ENCODE results near the gene LY6G6D. TPM values are rescaled to one million over a fixed set of nuclear protein-coding genes. Genes with fewer than 3 reads are reported as not detected.

LY6G6D gene
- polyA plus RNA-seq, 4 donors, result 0.22 TPM; not detected in 3

DNA sequence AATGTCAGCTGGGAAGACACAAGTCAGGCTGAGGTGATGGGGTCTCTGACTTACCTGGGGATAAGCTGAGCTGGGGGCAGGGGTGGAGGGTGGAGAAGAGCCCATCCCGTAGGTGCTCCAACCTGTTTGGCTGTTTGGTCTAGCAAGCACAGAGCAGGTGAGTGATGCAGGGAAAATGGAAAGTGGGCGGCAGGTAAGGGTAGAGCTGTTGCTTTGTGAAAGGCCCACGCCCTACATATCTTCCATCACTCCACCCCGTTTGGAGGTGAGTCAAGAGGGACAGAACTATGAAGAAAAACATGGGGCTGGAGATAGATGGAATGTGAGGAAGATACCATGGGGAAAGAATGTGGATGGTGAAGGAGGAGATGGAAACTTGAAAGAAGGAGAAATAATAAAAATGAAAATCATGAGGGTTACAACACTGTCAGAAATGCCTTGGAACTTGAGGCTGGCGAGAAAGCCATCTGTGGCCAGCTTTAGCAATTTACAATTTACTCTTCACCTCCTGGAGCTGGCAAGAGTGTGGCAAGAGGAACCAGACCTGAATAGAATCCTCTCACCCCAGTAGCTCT lies 5.1 kb downstream of the LY6G6D start:
- WGBS, 3 donors, result 63 to 78% (median 72%) methylated on average over 5 of the region's 5 CpGs
- H3K9me3 ChIP-seq (ENCODE audit: control insufficient read depth in 2 of 2, insufficient read depth in 1 of 2, low read depth in 1 of 2, low read length in 1 of 2), result no peaks in the 10 kb centered on the region
- H3K27ac ChIP-seq (ENCODE audit: low read depth in 1 of 3, low read length in 2 of 3), result no peak overlapping the region
- H3K4me1 ChIP-seq (ENCODE audit: control insufficient read depth in 3 of 3, insufficient read depth in 2 of 3, low read depth in 1 of 3, low read length in 2 of 3), result peaks cover 0 to 13% (median 0%) of the 10 kb centered on the region in 3 donors
- DNase-seq (no peak), FAIRE-seq (no peak)
- H3K36me3 ChIP-seq (ENCODE audit: control insufficient read depth in 3 of 3, insufficient read depth in 2 of 3, low read depth in 1 of 3, low read length in 3 of 3), result peaks cover 0 to 14% (median 0%) of the 10 kb centered on the region in 3 donors
- no peak overlapping the region for H3K4me3 ChIP-seq (ENCODE audit: low read depth in 1 of 3, low read length in 3 of 3)
- no peaks in the 10 kb centered on the region for H3K27me3 ChIP-seq (ENCODE audit: control insufficient read depth in 3 of 3, insufficient read depth in 3 of 3, low read length in 3 of 3)

GRCh38 chr6:31721351-31722020 lies 6.3 kb downstream of the LY6G6D start, which contains the start of gene LY6G6C:
Gene LY6G6C, minus strand, starts transcription at chr6:31721746. Its CDS starts 67 bp downstream, at chr6:31721679.
- H3K27ac ChIP-seq (ENCODE audit: low read depth in 1 of 3, low read length in 2 of 3), result no peak within 1 kb of the TSS

GRCh38 chr6:31722173-31722572 lies 7.0 kb downstream of the LY6G6D start:
- H3K36me3 ChIP-seq (ENCODE audit: control insufficient read depth in 3 of 3, insufficient read depth in 2 of 3, low read depth in 1 of 3, low read length in 3 of 3), result peaks cover 0 to 27% (median 0%) of the 10 kb centered on the region in 3 donors
- no peaks in the 10 kb centered on the region for H3K9me3 ChIP-seq (ENCODE audit: control insufficient read depth in 2 of 2, insufficient read depth in 1 of 2, low read depth in 1 of 2, low read length in 1 of 2)
- no peak for DNase-seq
- no peak overlapping the region for H3K27ac ChIP-seq (ENCODE audit: low read depth in 1 of 3, low read length in 2 of 3)
- FAIRE-seq, result no peak
- H3K27me3 ChIP-seq (ENCODE audit: control insufficient read depth in 3 of 3, insufficient read depth in 3 of 3, low read length in 3 of 3), result no peaks in the 10 kb centered on the region
- no peak overlapping the region for H3K4me3 ChIP-seq (ENCODE audit: low read depth in 1 of 3, low read length in 3 of 3)
- H3K4me1 ChIP-seq (ENCODE audit: control insufficient read depth in 3 of 3, insufficient read depth in 2 of 3, low read depth in 1 of 3, low read length in 2 of 3), result peaks cover 0 to 18% (median 0%) of the 10 kb centered on the region in 3 donors
- 44 to 73% (median 46%) methylated on average over 3 of the region's 3 CpGs for WGBS, 3 donors

More at GRCh38 chr6:31721351-31722020, 6.3 kb downstream of the LY6G6D start, which contains the start of gene LY6G6C:
- 78 to 98% (median 81%) methylated on average over 4 of the region's 4 CpGs for WGBS, 3 donors
- DNase-seq, result no peak
- H3K27me3 ChIP-seq (ENCODE audit: control insufficient read depth in 3 of 3, insufficient read depth in 3 of 3, low read length in 3 of 3), result no peaks in the 10 kb centered on the region
- H3K9me3 ChIP-seq (ENCODE audit: control insufficient read depth in 2 of 2, insufficient read depth in 1 of 2, low read depth in 1 of 2, low read length in 1 of 2), result no peaks in the 10 kb centered on the region
- no peak within 1 kb of the TSS for H3K4me3 ChIP-seq (ENCODE audit: low read depth in 1 of 3, low read length in 3 of 3)
- peaks cover 0 to 13% (median 0%) of the 10 kb centered on the region in 3 donors for H3K4me1 ChIP-seq (ENCODE audit: control insufficient read depth in 3 of 3, insufficient read depth in 2 of 3, low read depth in 1 of 3, low read length in 2 of 3)
- no peak for FAIRE-seq
- peaks cover 0 to 22% (median 0%) of the 10 kb centered on the region in 3 donors for H3K36me3 ChIP-seq (ENCODE audit: control insufficient read depth in 3 of 3, insufficient read depth in 2 of 3, low read depth in 1 of 3, low read length in 3 of 3)

DNA sequence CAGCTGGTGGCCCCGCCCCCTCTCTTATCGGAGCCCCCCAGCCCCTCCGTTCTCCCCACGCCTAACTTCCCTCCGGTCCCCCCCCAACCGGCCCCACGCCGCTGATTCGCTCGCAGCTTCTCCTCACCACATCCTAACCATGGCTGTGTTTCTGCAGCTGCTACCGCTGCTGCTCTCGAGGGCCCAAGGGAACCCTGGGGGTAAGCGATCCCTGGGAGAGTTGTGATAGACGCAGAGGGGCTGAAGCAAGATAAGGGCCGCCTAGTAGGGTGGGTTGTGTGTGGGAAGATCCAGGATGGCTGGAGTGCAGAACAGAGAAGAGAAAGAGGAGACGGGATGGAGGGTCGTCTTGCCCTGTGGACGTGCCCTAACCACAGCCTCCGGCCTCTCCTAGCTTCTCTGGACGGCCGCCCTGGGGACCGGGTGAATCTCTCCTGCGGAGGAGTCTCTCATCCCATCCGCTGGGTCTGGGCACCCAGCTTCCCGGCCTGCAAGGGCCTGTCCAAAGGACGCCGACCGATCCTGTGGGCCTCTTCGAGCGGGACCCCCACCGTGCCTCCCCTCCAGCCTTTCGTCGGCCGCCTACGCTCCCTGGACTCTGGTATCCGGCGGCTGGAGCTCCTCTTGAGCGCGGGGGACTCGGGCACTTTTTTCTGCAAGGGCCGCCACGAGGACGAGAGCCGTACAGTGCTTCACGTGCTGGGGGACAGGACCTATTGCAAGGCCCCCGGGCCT lies 8.3 kb downstream of the LY6G6D start, which contains the start of gene MPIG6B:
Gene MPIG6B, plus strand, starts transcription at position 129 of the 735 bp plus-strand sequence. Its CDS starts 11 bp downstream, at position 140.
- no peaks in the 10 kb centered on the region for H3K9me3 ChIP-seq (ENCODE audit: control insufficient read depth in 2 of 2, insufficient read depth in 1 of 2, low read depth in 1 of 2, low read length in 1 of 2)
- H3K4me1 ChIP-seq (ENCODE audit: control insufficient read depth in 3 of 3, insufficient read depth in 2 of 3, low read depth in 1 of 3, low read length in 2 of 3), result peaks cover 1 to 18% (median 3%) of the 10 kb centered on the region in 3 donors
- H3K4me3 ChIP-seq (ENCODE audit: low read depth in 1 of 3, low read length in 3 of 3), result no peak within 1 kb of the TSS
- WGBS, 3 donors, result 77 to 91% (median 83%) methylated on average over 45 to 46 of the region's 46 CpGs
- FAIRE-seq, result no peak
- H3K36me3 ChIP-seq (ENCODE audit: control insufficient read depth in 3 of 3, insufficient read depth in 2 of 3, low read depth in 1 of 3, low read length in 3 of 3), result peaks cover 0 to 39% (median 0%) of the 10 kb centered on the region in 3 donors
- H3K27ac ChIP-seq (ENCODE audit: low read depth in 1 of 3, low read length in 2 of 3), result no peak within 1 kb of the TSS
- no peak for DNase-seq
- no peaks in the 10 kb centered on the region for H3K27me3 ChIP-seq (ENCODE audit: control insufficient read depth in 3 of 3, insufficient read depth in 3 of 3, low read length in 3 of 3)

GRCh38 chr6:31723980-31724691 lies 9.0 kb downstream of the LY6G6D start:
- Histone ChIP-seq H3K36me3 (ENCODE audit: control insufficient read depth in 3 of 3, insufficient read depth in 2 of 3, low read depth in 1 of 3, low read length in 3 of 3) (peaks cover 0 to 44% (median 0%) of the 10 kb centered on the region in 3 donors), H3K4me3 (ENCODE audit: low read depth in 1 of 3, low read length in 3 of 3) (no peak overlapping the region), H3K27me3 (ENCODE audit: control insufficient read depth in 3 of 3, insufficient read depth in 3 of 3, low read length in 3 of 3) (no peaks in the 10 kb centered on the region), H3K9me3 (ENCODE audit: control insufficient read depth in 2 of 2, insufficient read depth in 1 of 2, low read depth in 1 of 2, low read length in 1 of 2) (no peaks in the 10 kb centered on the region), H3K4me1 (ENCODE audit: control insufficient read depth in 3 of 3, insufficient read depth in 2 of 3, low read depth in 1 of 3, low read length in 2 of 3) (peaks cover 3 to 19% (median 5%) of the 10 kb centered on the region in 3 donors), H3K27ac (ENCODE audit: low read depth in 1 of 3, low read length in 2 of 3) (no peak overlapping the region)
- no peak for FAIRE-seq
- no peak for DNase-seq
- WGBS, 3 donors, result 88 to 94% (median 93%) methylated on average over 24 to 25 of the region's 25 CpGs

DNA sequence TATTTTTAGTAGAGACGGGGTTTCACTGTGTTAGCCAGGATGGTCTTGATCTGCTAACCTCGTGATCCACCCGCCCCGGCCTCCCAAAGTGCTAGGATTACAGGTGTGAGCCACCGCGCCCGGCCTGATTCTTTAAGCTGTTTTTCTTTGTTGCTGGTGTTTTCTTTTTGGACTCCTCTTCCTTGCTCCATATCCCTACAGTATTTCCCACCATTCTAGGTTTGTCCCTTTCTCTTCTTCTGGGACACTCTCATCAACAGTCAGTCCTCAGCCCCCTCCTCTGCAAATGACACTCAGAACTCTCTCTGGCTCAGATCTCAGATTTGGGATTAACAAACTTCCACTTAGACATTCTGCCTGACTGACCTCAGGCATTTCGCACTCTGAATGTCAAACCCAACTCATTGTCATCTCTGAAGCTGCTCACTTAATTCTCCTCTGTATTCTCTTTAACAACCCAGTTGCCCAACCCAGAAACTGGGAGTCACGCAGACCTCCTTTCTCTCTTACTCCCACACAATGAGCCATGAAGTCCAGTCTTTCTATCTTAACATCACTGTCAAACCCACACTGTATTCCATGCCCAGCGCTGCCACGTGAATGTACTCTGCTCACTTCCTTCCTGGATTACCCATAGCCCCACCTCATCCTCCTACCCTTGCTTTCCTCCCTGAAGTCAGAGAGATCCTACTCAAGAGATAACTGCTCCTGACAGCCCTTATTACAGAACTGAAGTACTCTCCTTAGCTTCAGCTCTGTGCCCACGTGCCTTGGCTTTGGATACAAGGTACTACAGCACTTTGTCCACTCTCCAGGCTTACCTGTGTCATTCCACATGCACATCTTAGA lies 10.6 kb downstream of the LY6G6D start:
- no peaks in the 10 kb centered on the region for H3K9me3 ChIP-seq (ENCODE audit: control insufficient read depth in 2 of 2, insufficient read depth in 1 of 2, low read depth in 1 of 2, low read length in 1 of 2)
- WGBS, 3 donors, result 85 to 86% (median 85%) methylated on average over 12 of the region's 12 CpGs
- no peaks in the 10 kb centered on the region for H3K27me3 ChIP-seq (ENCODE audit: control insufficient read depth in 3 of 3, insufficient read depth in 3 of 3, low read length in 3 of 3)
- H3K27ac ChIP-seq (ENCODE audit: low read depth in 1 of 3, low read length in 2 of 3), result no peak overlapping the region
- peaks cover 0 to 50% (median 0%) of the 10 kb centered on the region in 3 donors for H3K36me3 ChIP-seq (ENCODE audit: control insufficient read depth in 3 of 3, insufficient read depth in 2 of 3, low read depth in 1 of 3, low read length in 3 of 3)
- FAIRE-seq, result no peak
- no peak for DNase-seq
- no peak overlapping the region for H3K4me3 ChIP-seq (ENCODE audit: low read depth in 1 of 3, low read length in 3 of 3)
- peaks cover 3 to 24% (median 5%) of the 10 kb centered on the region in 3 donors for H3K4me1 ChIP-seq (ENCODE audit: control insufficient read depth in 3 of 3, insufficient read depth in 2 of 3, low read depth in 1 of 3, low read length in 2 of 3)

DNA sequence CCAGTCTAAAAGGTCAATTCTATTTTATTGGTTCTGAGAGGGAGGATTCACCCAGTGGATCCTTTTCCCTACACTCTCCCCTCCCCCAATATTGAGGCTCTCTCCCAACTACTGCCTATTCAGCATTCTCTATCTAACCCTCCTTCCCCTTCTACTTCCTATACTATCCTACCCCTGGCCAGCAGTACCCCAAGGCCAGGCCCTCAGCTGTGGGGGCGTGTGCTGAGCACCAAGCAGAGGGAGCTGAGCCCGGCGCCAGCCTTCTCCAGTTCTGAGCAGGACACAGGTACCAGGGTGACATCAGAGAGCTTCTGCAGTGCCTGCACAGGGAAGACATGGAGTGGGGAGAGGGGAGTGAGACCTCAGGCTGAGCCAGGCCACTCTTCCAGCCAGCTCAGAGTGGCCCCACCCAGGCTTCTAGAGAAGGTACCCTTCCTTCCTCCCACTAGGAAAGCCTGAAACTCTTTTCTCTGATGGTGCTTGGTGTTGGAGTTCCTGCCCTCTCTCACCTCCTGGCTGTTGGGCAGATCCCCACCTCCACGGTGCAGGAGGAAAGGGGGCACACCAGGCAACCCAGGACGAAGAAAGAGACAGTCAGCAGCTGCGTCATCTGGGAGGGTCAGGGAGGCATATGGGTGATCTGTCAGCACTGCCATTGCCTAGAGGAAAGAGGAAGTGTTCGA lies 12.0 kb downstream of the LY6G6D start:
- Histone ChIP-seq H3K9me3 (ENCODE audit: control insufficient read depth in 2 of 2, insufficient read depth in 1 of 2, low read depth in 1 of 2, low read length in 1 of 2) (no peaks in the 10 kb centered on the region), H3K36me3 (ENCODE audit: control insufficient read depth in 3 of 3, insufficient read depth in 2 of 3, low read depth in 1 of 3, low read length in 3 of 3) (peaks cover 6 to 62% (median 7%) of the 10 kb centered on the region in 3 donors), H3K4me3 (ENCODE audit: low read depth in 1 of 3, low read length in 3 of 3) (no peak overlapping the region), H3K27ac (ENCODE audit: low read depth in 1 of 3, low read length in 2 of 3) (peak overlapping the region in 2 of 3 donors; percentile 64 to 72), H3K27me3 (ENCODE audit: control insufficient read depth in 3 of 3, insufficient read depth in 3 of 3, low read length in 3 of 3) (no peaks in the 10 kb centered on the region), H3K4me1 (ENCODE audit: control insufficient read depth in 3 of 3, insufficient read depth in 2 of 3, low read depth in 1 of 3, low read length in 2 of 3) (peaks cover 3 to 34% (median 5%) of the 10 kb centered on the region in 3 donors)
- 70 to 80% (median 73%) methylated on average over 7 of the region's 7 CpGs for WGBS, 3 donors
- FAIRE-seq (no peak), DNase-seq (peak in 1 of 2 donors; percentile 17)
